HEK293T (cell line): ENCODE data around the gene GTF3A.

Experiments used
- BHLHE40 ChIP-seq: fragments of 450-650 bp; IDR thresholded peaks from 2 replicates; pipeline ENCODE4 v1.6.1; 2016; ENCODE audit warnings: mild to moderate bottlenecking, moderate library complexity, borderline replicate concordance
- CTBP1 ChIP-seq: fragments of 450-650 bp; IDR thresholded peaks from 2 replicates; pipeline ENCODE4 v1.6.1; 2016; ENCODE audit warnings: borderline replicate concordance
- FOXK2 ChIP-seq: fragments of 450-650 bp; IDR thresholded peaks from 2 replicates; pipeline ENCODE4 v1.6.1; 2016; ENCODE audit warnings: mild to moderate bottlenecking
- FOXM1 ChIP-seq: fragments of 450-650 bp; IDR thresholded peaks from 2 replicates; pipeline ENCODE4 v1.6.1; 2017; ENCODE audit warnings: mild to moderate bottlenecking, borderline replicate concordance
- LEF1 ChIP-seq: fragments of 450-650 bp; IDR thresholded peaks from 2 replicates; pipeline ENCODE4 v1.6.1; 2017; ENCODE audit warnings: mild to moderate bottlenecking, borderline replicate concordance
- NFRKB ChIP-seq: fragments of 450-650 bp; IDR thresholded peaks from 2 replicates; pipeline ENCODE4 v1.6.1; 2016; ENCODE audit warnings: mild to moderate bottlenecking, moderate library complexity
- SP1 ChIP-seq: fragments of 450-650 bp; IDR thresholded peaks from 2 replicates; pipeline ENCODE4 v1.6.1; 2017
- TARDBP ChIP-seq: fragments of 450-650 bp; IDR thresholded peaks from 2 replicates; pipeline ENCODE4 v1.6.1; 2016
- ZNF384 ChIP-seq: fragments of 450-650 bp; IDR thresholded peaks from 2 replicates; pipeline ENCODE4 v1.6.1; 2016

DNA sequence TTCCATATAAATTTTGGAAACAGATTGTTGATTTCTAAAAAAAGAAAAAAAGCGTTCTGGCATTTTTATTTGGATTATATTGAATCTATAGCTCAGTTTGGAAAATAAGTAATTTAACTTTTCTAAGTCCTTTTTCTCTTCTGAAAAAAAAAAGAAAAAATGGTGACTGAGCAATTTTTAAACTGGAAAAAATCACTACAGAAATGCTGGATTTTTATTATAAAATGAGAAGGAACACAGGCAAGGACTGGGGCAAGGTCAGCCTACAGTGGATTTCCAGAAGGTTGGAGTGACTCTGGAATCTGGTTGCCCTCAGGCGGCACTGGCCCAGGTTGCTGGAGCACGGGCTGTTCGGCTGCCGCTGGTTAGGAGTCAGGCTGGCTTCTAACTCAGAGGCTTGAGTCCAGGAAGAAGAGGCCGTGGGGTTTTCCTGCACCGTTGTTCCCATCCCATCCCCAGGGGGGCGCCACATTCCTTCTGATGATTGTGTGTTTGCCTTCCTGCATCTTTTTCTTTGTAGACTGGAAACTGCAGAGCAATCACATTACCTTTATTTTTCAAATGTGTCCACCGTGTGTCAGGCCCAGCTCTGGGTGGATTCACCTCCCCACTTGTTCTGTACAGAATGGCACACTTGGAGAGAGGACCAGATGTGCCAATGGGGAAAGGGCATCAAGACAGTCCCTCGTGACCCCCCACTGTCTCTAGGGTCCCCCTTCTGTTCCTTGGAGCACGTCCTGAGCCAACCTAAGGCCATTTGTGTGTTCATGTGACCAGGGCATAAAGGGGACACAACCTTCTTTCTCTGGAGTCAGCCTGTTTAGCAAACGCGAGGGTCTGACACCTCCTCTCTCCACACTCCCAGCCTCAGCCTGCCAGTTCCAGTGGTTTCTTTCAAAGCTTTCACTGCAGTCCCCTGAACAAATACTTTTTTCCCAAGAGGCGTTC lies 44.5 kb upstream of the GTF3A start:
- no peak for TF ChIP-seq FOXM1
- TF ChIP-seq SP1, result no peak
- TF ChIP-seq BHLHE40, result no peak
- no peak for TF ChIP-seq ZNF384
- no peak for TF ChIP-seq LEF1
- TF ChIP-seq CTBP1, result no peak
- TF ChIP-seq FOXK2, result no peak
- no peak for TF ChIP-seq NFRKB
- no peak for TF ChIP-seq TARDBP
